ENCODE results near the gene CD59. TPM values are rescaled to one million over a fixed set of nuclear protein-coding genes. Genes with fewer than 3 reads are reported as not detected.

The CD59 gene
- total and polyA plus RNA-seq, 9 of the 15 experiments (the other 6 are each of a cell fraction or from before 2014, with no cell fraction given), result 38.1 to 338 (median 173) TPM

GRCh38 chr11:33723238-33723881 lies 12.9 kb downstream of the CD59 start (continued):
- TF ChIP-seq ZNF695 (CRISPR knock-in tag; IDR thresholded peaks at IDR 0.05) (no peak), YY1 (IDR thresholded peaks at IDR 0.05; ENCODE audit: borderline replicate concordance in 1 of 3, control insufficient read depth in 1 of 3, extremely low read depth in 1 of 3, insufficient read depth in 3 of 3, insufficient read length in 1 of 3, insufficient replicate concordance in 2 of 3, low read depth in 1 of 3, low read length in 2 of 3) (no peak), E2F8 (IDR thresholded peaks at IDR 0.05; ENCODE audit: low read depth, partially characterized antibody) (peak; percentile 41), MYNN (IDR thresholded peaks at IDR 0.05) (no peak), MYNN (CRISPR knock-in tag; IDR thresholded peaks at IDR 0.05) (no peak), ZNF431 (CRISPR knock-in tag; IDR thresholded peaks at IDR 0.05) (no peak), CEBPZ (IDR thresholded peaks at IDR 0.05; ENCODE audit: borderline replicate concordance, low read depth, low read length) (no peak), GTF3C2 (IDR thresholded peaks at IDR 0.05; ENCODE audit: borderline replicate concordance, extremely low read depth, insufficient read length) (no peak), KLF1 (tag; IDR thresholded peaks at IDR 0.05) (no peak), TEAD2 (tag; IDR thresholded peaks at IDR 0.05) (no peak), PHF21A (IDR thresholded peaks at IDR 0.05; ENCODE audit: borderline replicate concordance, low read depth) (0 out of 2 replicates have a peak, but pooled peaks have one; percentile 32), ZNF589 (CRISPR knock-in tag; IDR thresholded peaks at IDR 0.05; ENCODE audit: low read depth) (no peak), SMC3 (conservative IDR thresholded peaks at IDR 0.05; ENCODE audit: insufficient read depth, low read depth, low read length) (no peak), U2AF2 (optimal IDR thresholded peaks at IDR 0.05; ENCODE audit: low read depth, low read length) (no peak)

All from K562 (cell line).